GM13976 (cell line): Measurements from ENCODE around the gene COPB2.

Experiments used
- DNase-seq: peaks from one replicate; pipeline ENCODE4 v3.0.0; 2012; ENCODE audit warnings: low spot score
- CTCF ChIP-seq: IDR thresholded peaks from 2 replicates; pipeline ENCODE4 v1.5.1; 2012; ENCODE audit warnings: borderline replicate concordance, mild to moderate bottlenecking; ENCODE audit not compliant: insufficient read depth; ENCODE audit errors: extremely low read depth, missing control alignments, control extremely low read depth
- in situ Hi-C: fragments of 300-500 bp; cut with MboI; formaldehyde crosslinking; loops from one replicate; pipeline ENCODE4 v1.12.0; 2022; ENCODE audit warnings: low sequenced_read_pairs, mixed read lengths, inconsistent platforms; ENCODE audit not compliant: unreplicated experiment

COPB2 gene

GRCh38 chr3:139332092-139332491, 57.4 kb downstream of the COPB2 start:
- no peak for DNase-seq
- in situ Hi-C loops = no loop called here
- TF ChIP-seq CTCF = no peak

GRCh38 chr3:139329364-139329850, 60.0 kb downstream of the COPB2 start:
- in situ Hi-C loops = no loop called here
- TF ChIP-seq CTCF = peak; percentile 99
- DNase-seq = peak; percentile 92

GRCh38 chr3:139328356-139328755, 61.1 kb downstream of the COPB2 start:
- no peak for TF ChIP-seq CTCF
- in situ Hi-C loops = no loop called here
- DNase-seq = peak; percentile 14

GRCh38 chr3:139327861-139328260, 61.6 kb downstream of the COPB2 start:
- no peak for TF ChIP-seq CTCF
- no peak for DNase-seq
- in situ Hi-C loops = no loop called here

GRCh38 chr3:139327231-139327630, 62.2 kb downstream of the COPB2 start:
- DNase-seq = peak; percentile 3
- in situ Hi-C loops = no loop called here
- no peak for TF ChIP-seq CTCF

GRCh38 chr3:139326707-139327106, 62.7 kb downstream of the COPB2 start:
- no peak for TF ChIP-seq CTCF
- DNase-seq = peak; percentile 6
- in situ Hi-C loops = no loop called here

- no peak for DNase-seq
- in situ Hi-C loops = no loop called here
- TF ChIP-seq CTCF = no peak
Observed at GRCh38 chr3:139326131-139326530, 63.3 kb downstream of the COPB2 start.
